ENCODE measurements around the gene PSEN1.
A peak's percentile ranks its signal among the peaks of the same experiment; 100 is the strongest.

Gene PSEN1

GRCh38 chr14:73264080-73264884, 128.0 kb downstream of the PSEN1 start:
- DNase-seq (ENCODE audit: extremely low spot score, insufficient read length, low read depth), result no peak
- FAIRE-seq, result no peak

- FAIRE-seq (no peak), DNase-seq (ENCODE audit: extremely low spot score, insufficient read length, low read depth) (no peak)
These were observed 128.8 kb downstream of the PSEN1 start for GRCh38 chr14:73264885-73265720.

DNA sequence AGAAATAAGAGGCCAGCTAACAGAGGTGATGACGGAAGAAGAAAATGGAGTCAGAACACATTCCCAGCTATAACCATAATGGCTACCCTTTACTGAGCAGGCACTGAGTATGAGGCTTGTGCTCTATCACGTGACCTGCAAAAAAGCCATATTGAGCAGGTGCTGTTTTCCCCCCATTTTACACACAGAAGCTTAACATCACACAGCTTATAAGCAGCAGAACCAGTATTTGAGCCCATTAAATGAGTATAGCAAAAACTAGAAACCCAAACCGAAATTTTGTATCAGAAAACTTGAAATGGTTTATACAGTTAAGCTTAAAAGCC, 129.4 kb downstream of the PSEN1 start:
- DNase-seq (ENCODE audit: extremely low spot score, insufficient read length, low read depth), result no peak
- FAIRE-seq, result no peak

GRCh38 chr14:73266317-73266716, 130.0 kb downstream of the PSEN1 start:
- no peak for FAIRE-seq
- DNase-seq (ENCODE audit: extremely low spot score, insufficient read length, low read depth), result no peak

- FAIRE-seq, result no peak
- no peak for DNase-seq (ENCODE audit: extremely low spot score, insufficient read length, low read depth)
These were observed 131.2 kb downstream of the PSEN1 start for GRCh38 chr14:73267474-73267873.

- FAIRE-seq (peak; percentile 84), DNase-seq (ENCODE audit: extremely low spot score, insufficient read length, low read depth) (peak; percentile 51)
These were observed 133.6 kb downstream of the PSEN1 start for GRCh38 chr14:73269729-73270531.

DNA sequence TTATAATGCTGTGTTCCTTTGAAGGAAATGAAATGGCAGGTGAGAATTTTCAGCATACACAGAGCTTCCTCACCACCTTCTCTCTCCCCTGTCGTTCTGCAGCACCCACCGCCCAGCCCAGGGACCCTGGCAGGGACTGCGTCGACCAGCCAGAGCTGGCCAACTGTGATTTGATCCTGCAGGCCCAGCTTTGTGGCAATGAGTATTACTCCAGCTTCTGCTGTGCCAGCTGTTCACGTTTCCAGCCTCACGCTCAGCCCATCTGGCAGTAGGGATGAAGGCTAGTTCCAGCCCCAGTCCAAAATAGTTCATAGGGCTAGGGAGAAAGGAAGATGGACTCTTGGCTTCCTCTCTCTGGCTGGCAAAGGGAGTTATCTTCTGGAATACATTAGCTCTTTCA, 136.1 kb downstream of the PSEN1 start:
- no peak for DNase-seq (ENCODE audit: extremely low spot score, insufficient read length, low read depth)
- FAIRE-seq, result no peak
